GM19397 (cell line): Measurements from ENCODE around the gene ZNF143.
"Not testable (repeated sequence)": the region's sequence is repeated elsewhere in the genome, so short reads cannot be mapped to it uniquely, and the experiment has no call there.

Source experiments
- ATAC-seq: cut with Tn5 transposase; IDR thresholded peaks from one replicate; pipeline ENCODE4 v1.9.1; 2021; ENCODE audit warnings: mild to moderate bottlenecking, moderate library complexity; ENCODE audit not compliant: unreplicated experiment

ZNF143 gene

GRCh38 chr11:9495803-9496514 is 35.1 kb downstream of the ZNF143 start:
- no peak for ATAC-seq

GRCh38 chr11:9498457-9499078 is 37.8 kb downstream of the ZNF143 start:
- ATAC-seq: no peak

GRCh38 chr11:9506489-9507276 is 45.9 kb downstream of the ZNF143 start:
- no peak for ATAC-seq

GRCh38 chr11:9507277-9507580 is 46.4 kb downstream of the ZNF143 start:
- no peak for ATAC-seq

GRCh38 chr11:9509041-9509440 is 48.2 kb downstream of the ZNF143 start:
- no peak for ATAC-seq

GRCh38 chr11:9512370-9513019 is 51.7 kb downstream of the ZNF143 start:
- no peak for ATAC-seq

- ATAC-seq: not testable (repeated sequence)
These were observed 53.8 kb downstream of the ZNF143 start for GRCh38 chr11:9514576-9514975.

GRCh38 chr11:9516113-9516512 is 55.3 kb downstream of the ZNF143 start:
- no peak for ATAC-seq

GRCh38 chr11:9518835-9519410 is 58.1 kb downstream of the ZNF143 start:
- no peak for ATAC-seq

- no peak for ATAC-seq
These were observed 63.2 kb downstream of the ZNF143 start for GRCh38 chr11:9524001-9524400.

- no peak for ATAC-seq
These were observed 64.3 kb downstream of the ZNF143 start for GRCh38 chr11:9525116-9525515.

- ATAC-seq: no peak
These were observed 66.8 kb downstream of the ZNF143 start for GRCh38 chr11:9527481-9528135.

- no peak for ATAC-seq
These were observed 67.3 kb downstream of the ZNF143 start for GRCh38 chr11:9528136-9528501.

- ATAC-seq: no peak
These were observed 67.9 kb downstream of the ZNF143 start for GRCh38 chr11:9528573-9529333.

GRCh38 chr11:9529334-9529650 is 68.5 kb downstream of the ZNF143 start:
- ATAC-seq: no peak

GRCh38 chr11:9530020-9530621 is 69.3 kb downstream of the ZNF143 start:
- ATAC-seq: no peak

GRCh38 chr11:9530901-9531625 is 70.3 kb downstream of the ZNF143 start:
- ATAC-seq: no peak

GRCh38 chr11:9533058-9533457 is 72.2 kb downstream of the ZNF143 start:
- no peak for ATAC-seq
